Subcutaneous abdominal adipose tissue (tissue), 5 donors: ENCODE measurements around the gene NDUFS4.
"Not testable (repeated sequence)": the region's sequence is repeated elsewhere in the genome, so short reads cannot be mapped to it uniquely, and the experiment has no call there.

Experiments
- H3K27ac ChIP-seq: one replicate; pipeline ENCODE4 v1.7.0; 2013; ENCODE audit warnings: low read depth, mild to moderate bottlenecking, inconsistent platforms, low read length, moderate library complexity
- H3K27me3 ChIP-seq, 5 donors: one replicate each; pipeline ENCODE4 v1.7.0; 2013; ENCODE audit warnings: low read length in 5 of 5, inconsistent platforms in 1 of 5; ENCODE audit not compliant: control insufficient read depth in 5 of 5, insufficient read depth in 4 of 5
- H3K36me3 ChIP-seq, 5 donors: one replicate each; pipeline ENCODE4 v1.7.0; 2013; ENCODE audit warnings: low read length in 5 of 5; ENCODE audit not compliant: control insufficient read depth in 5 of 5, insufficient read depth in 5 of 5
- H3K4me1 ChIP-seq, 5 donors: one replicate each; pipeline ENCODE4 v1.7.0; 2013; ENCODE audit warnings: low read length in 5 of 5, mild to moderate bottlenecking in 3 of 5, moderate library complexity in 1 of 5; ENCODE audit not compliant: control insufficient read depth in 5 of 5, insufficient read depth in 5 of 5
- H3K4me3 ChIP-seq, 5 donors: one replicate each; pipeline ENCODE4 v1.7.0; 2013; ENCODE audit warnings: low read length in 5 of 5, low read depth in 1 of 5
- H3K9ac ChIP-seq, 5 donors: one replicate each; pipeline ENCODE4 v1.7.0; 2013; ENCODE audit warnings: low read length in 5 of 5, mild to moderate bottlenecking in 4 of 5, moderate library complexity in 3 of 5
- H3K9me3 ChIP-seq, 5 donors: one replicate each; pipeline ENCODE4 v1.7.0; 2013; ENCODE audit warnings: low read length in 5 of 5; ENCODE audit not compliant: control insufficient read depth in 5 of 5
- donor health status: healthy.
- donor health status: healthy.
- donor health status: healthy.
- donor health status: healthy.
- donor health status: healthy.

The NDUFS4 gene

DNA sequence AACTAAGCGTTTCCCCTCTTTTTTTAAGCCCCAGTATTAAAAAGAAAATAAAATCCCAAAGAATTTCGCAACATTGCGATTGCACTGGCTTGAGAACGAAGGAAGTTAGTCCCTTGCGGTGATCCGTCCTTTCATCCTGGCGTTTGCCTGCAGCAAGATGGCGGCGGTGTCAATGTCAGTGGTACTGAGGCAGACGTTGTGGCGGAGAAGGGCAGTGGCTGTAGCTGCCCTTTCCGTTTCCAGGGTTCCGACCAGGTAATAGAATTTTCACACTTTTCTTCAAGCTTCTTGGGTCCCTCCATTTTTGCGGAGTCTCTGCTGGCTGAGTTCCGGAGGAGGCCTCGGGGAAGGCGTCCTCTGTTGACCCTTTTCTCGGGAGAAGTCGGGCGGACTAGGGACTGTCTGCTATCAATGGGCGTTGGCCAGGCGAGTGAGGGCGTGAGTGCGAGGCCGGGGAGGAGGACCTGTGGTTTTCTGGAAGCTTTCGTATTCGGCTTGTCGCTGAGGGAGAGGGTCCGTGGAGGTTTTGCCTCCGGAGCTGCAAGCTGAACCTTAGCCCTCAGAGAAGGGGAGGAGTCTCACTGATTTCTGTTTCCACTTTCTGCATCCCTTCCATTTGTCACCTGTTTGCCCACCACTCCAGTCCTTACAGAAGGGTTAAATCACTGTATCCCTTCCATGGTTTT, at the start of gene NDUFS4:
TSS of gene NDUFS4 (plus strand) at position 134 of the 686 bp plus-strand sequence. CDS start at position 158, 24 bp downstream.
- Histone ChIP-seq H3K9ac (peak within 1 kb of the TSS; percentile 84 to 97 (median 90)), H3K27ac (peak within 1 kb of the TSS; percentile 86), H3K4me3 (peak within 1 kb of the TSS; percentile 87 to 97 (median 97)), H3K27me3 (peaks cover 0 to 5% (median 0%) of the 10 kb centered on the region in 5 donors), H3K36me3 (no peaks in the 10 kb centered on the region), H3K4me1 (peaks cover 0 to 25% (median 19%) of the 10 kb centered on the region in 5 donors), H3K9me3 (peaks cover 0 to 4% (median 0%) of the 10 kb centered on the region in 5 donors)

DNA sequence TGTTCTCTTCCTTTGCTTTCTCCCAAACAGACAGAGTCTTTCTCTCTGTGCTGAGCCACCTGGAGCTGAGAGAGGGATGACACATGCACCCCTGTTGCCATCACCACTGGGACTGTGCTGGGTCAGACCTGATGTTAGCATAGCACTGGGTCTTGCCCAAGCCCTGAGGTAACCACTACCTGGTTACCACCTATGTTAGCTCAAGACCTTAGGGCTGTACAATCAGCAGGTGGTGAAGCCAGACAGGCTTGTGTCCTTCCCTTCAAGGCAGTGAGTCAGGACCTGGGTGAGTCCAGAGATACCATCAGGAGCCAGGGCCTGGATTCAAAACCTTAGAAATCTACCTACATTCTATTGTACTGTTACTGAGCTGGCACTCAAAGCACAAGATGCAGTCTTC, 47.9 kb upstream of the NDUFS4 start:
- Histone ChIP-seq H3K4me1 (no peaks in the 10 kb centered on the region), H3K27me3 (no peaks in the 10 kb centered on the region), H3K9ac (no peak overlapping the region), H3K9me3 (peaks cover 0 to 23% (median 13%) of the 10 kb centered on the region in 5 donors), H3K36me3 (no peaks in the 10 kb centered on the region), H3K27ac (no peak overlapping the region), H3K4me3 (no peak overlapping the region)

DNA sequence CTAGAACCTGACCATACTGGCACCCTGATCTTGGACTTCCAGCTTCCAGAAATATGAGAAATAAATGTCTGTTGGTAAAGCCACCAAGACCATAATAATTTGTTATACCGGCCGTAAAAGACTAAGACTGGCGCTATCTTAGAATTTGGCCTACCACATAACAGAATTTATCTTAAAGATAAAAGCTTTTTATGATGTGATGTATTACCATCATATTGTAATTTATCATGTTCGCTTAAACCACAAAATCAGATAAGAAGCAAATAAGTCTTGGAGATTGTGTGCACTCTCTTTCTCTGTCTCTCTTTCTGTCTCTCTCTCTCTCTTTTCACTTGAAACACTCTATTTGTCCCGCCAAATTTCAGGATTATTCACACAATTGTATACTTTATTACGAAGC, 44.5 kb upstream of the NDUFS4 start:
- Histone ChIP-seq H3K9ac (no peak overlapping the region), H3K4me3 (no peak overlapping the region), H3K4me1 (no peaks in the 10 kb centered on the region)

DNA sequence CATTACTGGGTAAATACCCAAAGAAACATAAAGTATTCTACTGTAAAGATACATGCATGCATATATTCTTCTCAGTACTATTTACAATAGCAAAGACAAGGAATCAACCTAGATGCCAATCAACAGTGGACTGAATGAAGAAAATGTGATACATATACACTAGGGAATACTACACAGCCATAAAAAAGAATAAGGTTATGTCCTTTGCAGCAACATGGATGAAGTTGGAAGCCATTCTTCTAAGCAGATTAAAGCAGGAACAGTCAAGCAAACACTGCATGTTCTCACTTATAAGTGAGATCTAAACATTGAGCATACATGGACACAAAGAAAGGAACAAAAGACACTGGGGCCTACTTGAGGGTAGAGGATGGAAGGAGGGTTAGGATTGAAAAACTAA, 39.6 kb upstream of the NDUFS4 start:
- Histone ChIP-seq H3K4me3 (no peak overlapping the region), H3K36me3 (no peaks in the 10 kb centered on the region), H3K9me3 (peaks cover 0 to 16% (median 3%) of the 10 kb centered on the region in 5 donors), H3K4me1 (no peaks in the 10 kb centered on the region), H3K27me3 (no peaks in the 10 kb centered on the region), H3K27ac (no peak overlapping the region), H3K9ac (no peak overlapping the region)

More for the DNA sequence above, 44.5 kb upstream of the NDUFS4 start:
- Histone ChIP-seq H3K27ac (no peak overlapping the region), H3K36me3 (no peaks in the 10 kb centered on the region), H3K9me3 (peaks cover 0 to 10% (median 8%) of the 10 kb centered on the region in 5 donors), H3K27me3 (no peaks in the 10 kb centered on the region)

- no peak overlapping the region for H3K27ac ChIP-seq
- no peaks in the 10 kb centered on the region for H3K27me3 ChIP-seq
- H3K4me3 ChIP-seq, result no peak overlapping the region
- peaks cover 0 to 3% (median 0%) of the 10 kb centered on the region in 5 donors for H3K36me3 ChIP-seq
- no peak overlapping the region for H3K9ac ChIP-seq
- H3K4me1 ChIP-seq, result no peaks in the 10 kb centered on the region
- peaks cover 0 to 3% (median 0%) of the 10 kb centered on the region in 5 donors for H3K9me3 ChIP-seq
These were observed 22.7 kb upstream of the NDUFS4 start for GRCh38 chr5:53537711-53538110.

DNA sequence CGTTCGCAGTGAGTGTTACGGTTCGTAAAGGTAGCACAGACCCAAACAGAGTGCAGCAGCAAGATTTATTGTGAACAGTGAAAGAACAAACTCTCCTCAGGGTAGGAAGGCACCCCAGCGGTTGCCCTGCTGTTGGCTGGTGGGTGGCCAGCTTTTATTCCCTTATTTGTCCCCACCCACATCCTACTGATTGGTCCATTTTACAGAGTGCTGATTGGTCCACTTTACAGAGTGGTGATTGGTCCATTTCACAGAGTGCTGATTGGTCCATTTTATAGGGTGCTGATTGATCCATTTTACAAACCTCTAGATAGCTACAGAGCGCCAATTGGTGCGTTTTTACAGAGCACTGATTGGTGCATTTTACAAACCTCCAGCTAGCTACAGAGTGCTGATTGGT, 19.7 kb upstream of the NDUFS4 start:
- H3K4me1 ChIP-seq, H3K27me3 ChIP-seq, H3K27ac ChIP-seq, H3K9me3 ChIP-seq, H3K4me3 ChIP-seq, H3K9ac ChIP-seq, H3K36me3 ChIP-seq: not testable (repeated sequence)

DNA sequence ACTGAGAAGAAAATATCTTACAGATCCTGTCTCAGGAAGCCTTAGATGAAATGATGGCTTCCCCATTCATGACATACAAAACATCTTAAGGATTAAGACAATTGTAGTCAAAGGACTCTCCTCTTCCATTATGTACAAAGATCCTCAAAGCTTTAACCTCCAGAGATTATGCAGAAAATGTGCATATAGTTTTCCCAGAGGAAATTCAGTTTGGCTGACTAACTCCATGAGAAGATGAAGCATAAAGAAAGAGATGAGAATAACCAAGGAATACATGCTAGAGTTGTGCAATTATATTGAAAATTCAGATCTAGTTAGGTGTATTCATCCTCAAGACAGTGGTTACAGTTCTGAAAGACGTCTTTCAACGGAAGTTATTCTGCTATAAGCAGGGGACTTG, 18.6 kb upstream of the NDUFS4 start:
- no peak overlapping the region for H3K9ac ChIP-seq
- H3K27ac ChIP-seq, result no peak overlapping the region
- peaks cover 0 to 3% (median 0%) of the 10 kb centered on the region in 5 donors for H3K9me3 ChIP-seq
- H3K36me3 ChIP-seq, result peaks cover 0 to 3% (median 0%) of the 10 kb centered on the region in 5 donors
- no peaks in the 10 kb centered on the region for H3K4me1 ChIP-seq
- no peak overlapping the region for H3K4me3 ChIP-seq
- H3K27me3 ChIP-seq, result no peaks in the 10 kb centered on the region

- Histone ChIP-seq H3K4me3 (no peak overlapping the region), H3K9me3 (peaks cover 0 to 3% (median 0%) of the 10 kb centered on the region in 5 donors), H3K27me3 (no peaks in the 10 kb centered on the region), H3K9ac (no peak overlapping the region), H3K36me3 (peaks cover 0 to 3% (median 0%) of the 10 kb centered on the region in 5 donors), H3K4me1 (no peaks in the 10 kb centered on the region), H3K27ac (no peak overlapping the region)
These were observed 17.5 kb upstream of the NDUFS4 start for GRCh38 chr5:53542926-53543325.

DNA sequence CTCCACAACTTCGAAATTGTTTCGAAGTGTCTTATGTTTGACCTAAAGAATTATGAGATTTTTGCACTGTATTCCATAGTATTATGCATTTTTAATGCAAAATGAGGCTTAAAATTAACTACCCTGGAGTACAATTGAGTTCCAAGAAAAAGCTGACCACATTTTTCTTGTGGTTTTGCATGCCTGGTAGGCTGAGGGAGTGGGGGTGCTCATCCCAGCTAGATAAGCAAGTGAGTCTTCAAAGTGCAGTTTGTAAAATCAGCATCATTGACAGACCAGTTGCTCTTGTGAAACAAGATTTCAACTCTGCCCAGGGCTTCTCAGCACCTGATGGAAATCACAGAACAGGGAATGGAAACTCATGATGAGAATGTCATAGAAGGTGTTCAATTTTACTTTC, 17.0 kb upstream of the NDUFS4 start:
- Histone ChIP-seq H3K36me3 (peaks cover 0 to 3% (median 0%) of the 10 kb centered on the region in 5 donors), H3K4me3 (no peak overlapping the region), H3K9me3 (peaks cover 0 to 3% (median 0%) of the 10 kb centered on the region in 5 donors), H3K4me1 (no peaks in the 10 kb centered on the region), H3K27me3 (no peaks in the 10 kb centered on the region), H3K27ac (no peak overlapping the region), H3K9ac (no peak overlapping the region)

- H3K4me3 ChIP-seq, result no peak overlapping the region
These were observed 14.7 kb upstream of the NDUFS4 start for GRCh38 chr5:53545744-53546143.

More at GRCh38 chr5:53545744-53546143, 14.7 kb upstream of the NDUFS4 start:
- peaks cover 0 to 1% (median 0%) of the 10 kb centered on the region in 5 donors for H3K9me3 ChIP-seq
- H3K9ac ChIP-seq, result no peak overlapping the region
- H3K36me3 ChIP-seq, result peaks cover 0 to 3% (median 0%) of the 10 kb centered on the region in 5 donors
- no peaks in the 10 kb centered on the region for H3K4me1 ChIP-seq
- H3K27ac ChIP-seq, result no peak overlapping the region
- no peaks in the 10 kb centered on the region for H3K27me3 ChIP-seq
